GM18508 (cell line): Measurements from ENCODE around the gene KCNF1.

Experiments
- ATAC-seq: cut with Tn5 transposase; IDR thresholded peaks from one replicate; pipeline ENCODE4 v1.9.1; 2021; ENCODE audit warnings: moderate number of reproducible peaks; ENCODE audit not compliant: insufficient read depth, unreplicated experiment

Gene KCNF1

GRCh38 chr2:10879624-10880585, 31.8 kb upstream of the KCNF1 start:
- no peak for ATAC-seq

GRCh38 chr2:10880586-10881321, 31.0 kb upstream of the KCNF1 start:
- ATAC-seq, result no peak

- no peak for ATAC-seq
Observed at GRCh38 chr2:10882568-10882967, 29.2 kb upstream of the KCNF1 start.

- no peak for ATAC-seq
Observed at GRCh38 chr2:10883066-10883465, 28.7 kb upstream of the KCNF1 start.

- no peak for ATAC-seq
Observed at GRCh38 chr2:10883801-10884478, 27.8 kb upstream of the KCNF1 start.

GRCh38 chr2:10884574-10884975, 27.2 kb upstream of the KCNF1 start:
- no peak for ATAC-seq

- no peak for ATAC-seq
Observed at GRCh38 chr2:10885094-10885860, 26.5 kb upstream of the KCNF1 start.

GRCh38 chr2:10887476-10887875, 24.3 kb upstream of the KCNF1 start:
- ATAC-seq, result no peak

- ATAC-seq, result no peak
Observed at GRCh38 chr2:10889651-10890215, 22.0 kb upstream of the KCNF1 start.

- no peak for ATAC-seq
Observed at GRCh38 chr2:10890706-10891270, 20.9 kb upstream of the KCNF1 start.

- no peak for ATAC-seq
Observed at GRCh38 chr2:10891390-10891789, 20.3 kb upstream of the KCNF1 start.

- ATAC-seq, result no peak
Observed at GRCh38 chr2:10891848-10892247, 19.9 kb upstream of the KCNF1 start.

GRCh38 chr2:10892316-10892715, 19.4 kb upstream of the KCNF1 start:
- no peak for ATAC-seq

GRCh38 chr2:10892796-10893350, 18.9 kb upstream of the KCNF1 start:
- ATAC-seq, result no peak

- no peak for ATAC-seq
Observed at GRCh38 chr2:10894264-10894935, 17.3 kb upstream of the KCNF1 start.

GRCh38 chr2:10895231-10895630, 16.5 kb upstream of the KCNF1 start:
- ATAC-seq, result no peak

GRCh38 chr2:10897956-10898355, 13.8 kb upstream of the KCNF1 start:
- no peak for ATAC-seq

- ATAC-seq, result no peak
Observed at GRCh38 chr2:10900216-10901109, 11.3 kb upstream of the KCNF1 start.
